OCI-M1 (cell line): ENCODE results near the gene ITGB5.

Experiments used
- DNase-seq: peaks from one replicate; lab custom pipeline; 2025; lab: John Stamatoyannopoulos, UW

The ITGB5 gene

DNA sequence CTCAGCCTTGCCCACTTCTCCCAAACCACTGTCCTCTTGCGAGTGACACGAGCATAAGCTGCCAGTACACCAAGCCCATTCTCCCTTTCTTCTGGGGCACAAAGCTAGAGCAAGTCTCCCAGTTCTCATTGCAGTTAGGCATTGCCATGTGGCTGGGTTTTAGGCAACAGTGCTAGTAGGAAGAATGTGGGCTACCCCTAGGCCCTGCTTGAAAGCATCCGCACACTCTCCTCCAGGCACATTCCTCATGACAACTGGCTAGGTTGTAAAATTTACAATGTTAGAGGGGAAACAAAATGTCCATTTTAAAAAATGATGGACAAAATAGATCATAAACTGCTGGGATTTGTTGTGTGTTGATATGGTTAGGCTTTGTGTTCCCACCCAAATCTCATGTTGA is 19.7 kb downstream of the ITGB5 start:
- no peak for DNase-seq

DNA sequence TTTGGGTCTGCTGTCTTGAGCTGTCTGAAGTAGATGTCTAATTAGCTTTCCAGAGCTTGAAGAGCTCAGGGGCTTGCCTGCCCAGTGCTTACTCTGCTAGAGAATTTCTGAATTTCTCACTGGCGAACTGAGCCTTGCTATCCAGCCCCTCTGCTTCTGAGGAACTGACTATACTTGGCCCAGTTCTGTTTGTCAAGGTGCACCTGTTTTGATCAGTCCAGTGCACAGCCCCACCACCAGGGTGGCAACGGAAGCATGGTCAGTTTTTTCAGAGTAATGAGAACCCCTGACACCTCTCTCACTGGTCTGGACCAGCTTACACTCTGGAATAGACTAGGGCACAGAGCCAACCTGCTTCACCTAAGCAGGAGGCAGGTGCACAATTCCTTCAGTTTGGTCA is 25.2 kb downstream of the ITGB5 start:
- DNase-seq, result no peak

DNA sequence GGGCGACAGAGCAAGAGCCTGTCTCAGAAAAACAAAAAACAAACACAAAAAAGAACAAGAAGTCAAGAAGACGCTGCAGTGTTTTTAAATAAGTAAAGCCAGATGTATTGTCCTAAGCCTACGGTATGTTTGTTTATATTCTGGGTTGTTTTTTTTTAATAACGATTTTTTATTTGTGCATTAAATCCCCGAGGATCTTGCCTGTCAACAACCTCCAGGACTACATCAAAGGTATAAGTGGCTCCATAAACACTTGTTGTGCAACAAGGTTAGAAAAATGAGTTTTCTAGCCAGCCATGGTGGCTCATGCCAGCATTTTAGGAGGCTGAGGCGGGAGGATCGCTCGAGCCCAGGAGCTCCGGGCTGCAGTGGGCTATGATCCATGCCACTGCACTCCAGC is 26.1 kb downstream of the ITGB5 start:
- no peak for DNase-seq

DNA sequence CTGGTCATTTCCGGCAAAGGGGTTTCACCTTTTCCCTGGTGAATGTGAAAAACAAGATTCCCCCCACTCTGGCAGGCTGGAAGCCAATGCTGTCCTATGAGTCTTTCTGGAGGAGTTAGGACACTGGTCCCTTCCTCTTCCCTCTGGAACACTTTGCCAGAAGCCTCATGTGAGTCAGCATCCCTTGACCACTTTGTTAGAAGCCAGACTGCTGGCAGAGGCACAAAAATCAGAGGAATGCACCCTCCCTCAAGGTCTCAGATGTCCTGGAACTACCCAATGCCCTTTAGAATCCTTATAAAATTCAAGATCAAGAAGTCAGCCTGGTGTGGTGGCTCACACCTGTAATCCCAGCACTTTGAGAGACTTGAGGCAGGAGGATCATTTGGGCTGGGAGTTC is 26.6 kb downstream of the ITGB5 start:
- DNase-seq, result no peak

DNA sequence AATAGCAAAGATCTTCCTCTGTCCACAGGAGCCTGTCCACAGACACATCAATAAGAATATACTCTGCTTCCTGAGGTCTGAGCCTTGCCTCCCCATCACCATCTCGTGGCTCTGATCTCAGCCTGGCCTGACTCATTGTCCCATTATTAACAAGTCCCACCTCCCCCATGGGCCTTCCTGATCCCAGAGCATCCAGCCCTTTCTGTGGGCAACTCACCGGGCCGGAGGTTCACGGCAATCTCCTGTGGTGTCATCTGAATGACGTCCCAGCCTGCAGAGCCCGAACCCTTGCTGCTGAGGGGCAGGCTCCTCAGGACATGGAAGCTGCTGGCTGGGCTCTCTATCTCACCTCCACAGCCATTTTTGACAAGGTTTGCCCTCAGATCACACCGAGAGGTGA is 28.1 kb downstream of the ITGB5 start:
- DNase-seq, result no peak

DNA sequence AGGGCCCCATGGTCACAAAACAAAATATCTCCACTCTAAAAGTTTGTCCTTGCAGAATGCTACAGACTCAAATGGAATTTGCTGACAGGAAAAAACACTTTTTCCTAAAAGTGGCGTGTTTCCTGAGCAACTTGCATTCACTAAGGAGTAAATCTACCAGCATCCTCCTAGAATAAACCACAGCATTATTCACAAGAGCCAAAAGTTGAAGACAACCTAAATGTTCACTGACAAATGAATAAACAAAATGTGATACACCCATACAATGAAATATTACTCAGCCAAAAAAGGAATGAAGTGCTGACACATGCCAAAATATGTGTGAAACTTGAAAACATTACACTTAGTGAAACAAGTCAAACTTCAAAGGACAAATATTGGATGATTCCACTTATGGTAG is 28.9 kb downstream of the ITGB5 start:
- no peak for DNase-seq

DNA sequence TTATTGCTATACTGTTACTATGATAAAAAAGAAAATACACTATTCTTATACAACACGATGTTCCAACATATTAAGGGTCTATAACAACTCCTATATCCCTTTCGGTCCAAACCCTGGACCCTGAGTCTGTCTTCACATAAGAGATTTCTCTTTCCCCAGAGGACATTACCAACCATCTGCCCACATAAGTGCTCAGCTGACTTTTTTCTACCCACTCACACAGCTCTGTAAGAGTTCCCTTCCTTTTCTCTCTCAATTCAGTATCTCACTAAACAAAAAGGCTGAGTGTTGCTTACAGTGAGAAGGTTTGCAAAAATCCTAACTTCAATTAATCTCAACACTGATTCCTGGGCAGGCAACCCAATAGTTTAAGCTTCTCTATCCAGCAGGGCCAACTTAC is 30.5 kb downstream of the ITGB5 start:
- DNase-seq, result no peak

DNA sequence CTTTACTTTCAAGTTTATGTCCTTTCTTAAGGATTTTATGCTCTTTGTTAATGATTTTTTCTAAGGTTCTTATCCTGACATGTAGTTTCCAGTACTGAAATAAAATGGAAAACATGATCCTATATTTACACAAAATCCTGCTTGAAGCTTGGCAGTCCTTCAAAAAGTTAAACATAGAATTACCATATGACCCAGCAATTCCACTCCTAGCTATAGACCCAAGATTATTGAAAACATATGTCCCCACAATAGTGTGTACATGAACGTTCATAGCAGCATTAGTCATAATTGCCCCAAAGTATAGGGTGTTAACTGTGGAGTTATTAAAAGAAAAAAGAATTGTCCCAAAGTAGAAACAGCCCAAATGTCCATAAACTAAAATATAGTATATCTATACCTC is 33.2 kb downstream of the ITGB5 start:
- DNase-seq, result no peak

DNA sequence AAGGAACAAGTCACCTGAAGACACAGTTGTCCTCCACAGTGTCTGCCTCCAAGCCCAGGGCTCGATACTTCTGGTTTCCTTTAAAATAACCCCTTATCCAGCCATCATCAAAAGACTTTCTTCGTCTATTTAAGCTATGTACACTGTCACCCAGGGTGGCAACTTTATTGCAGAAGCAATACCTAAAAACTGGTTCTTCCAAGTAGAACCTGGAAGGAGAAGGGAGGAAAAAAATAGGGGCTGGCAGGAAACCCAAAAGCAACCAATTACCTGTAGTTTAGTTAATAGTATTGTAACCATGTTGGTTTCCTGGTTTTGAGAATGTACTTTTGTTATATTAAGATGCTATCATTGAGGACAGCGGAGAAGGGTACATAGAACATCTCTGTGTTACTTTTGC is 33.7 kb downstream of the ITGB5 start:
- DNase-seq, result no peak

DNA sequence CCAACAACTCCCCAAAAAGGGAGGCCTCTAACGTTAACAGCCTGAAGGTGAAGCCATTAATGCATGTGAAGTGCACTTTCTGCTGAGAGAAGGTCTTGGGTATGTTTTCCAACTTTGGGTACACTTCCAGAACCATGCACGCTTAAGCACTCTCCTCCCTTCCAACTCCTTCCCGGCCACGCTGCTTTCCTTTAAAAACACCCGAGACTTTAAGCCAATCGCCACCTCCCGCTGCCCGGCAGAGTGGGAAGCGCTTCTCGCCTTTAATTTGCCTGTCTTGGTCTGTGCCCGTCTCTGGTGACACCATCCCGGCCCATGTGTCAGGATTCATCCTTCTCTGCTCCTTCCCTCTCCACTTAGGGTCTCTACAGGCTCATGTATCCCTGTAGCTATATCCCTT is 35.3 kb downstream of the ITGB5 start:
- no peak for DNase-seq

DNA sequence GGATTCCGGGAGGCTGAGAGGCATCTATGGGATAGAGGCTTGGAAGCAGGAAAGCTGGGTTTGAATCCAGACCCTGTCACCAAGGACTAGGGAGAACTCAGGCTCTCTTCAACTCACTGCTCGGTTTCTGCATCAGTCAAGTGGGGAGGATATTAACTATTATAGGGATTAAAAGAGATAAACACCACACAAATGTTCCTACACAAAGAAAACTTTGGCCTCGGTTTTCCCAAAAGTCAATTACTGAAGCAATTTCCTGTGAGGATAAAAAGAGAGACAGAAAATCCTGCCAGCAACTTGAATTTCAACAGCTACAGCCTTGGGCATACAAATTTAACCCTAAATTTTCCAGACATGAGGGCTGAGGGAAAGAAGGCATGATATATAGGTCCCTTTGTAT is 36.0 kb downstream of the ITGB5 start:
- no peak for DNase-seq

DNA sequence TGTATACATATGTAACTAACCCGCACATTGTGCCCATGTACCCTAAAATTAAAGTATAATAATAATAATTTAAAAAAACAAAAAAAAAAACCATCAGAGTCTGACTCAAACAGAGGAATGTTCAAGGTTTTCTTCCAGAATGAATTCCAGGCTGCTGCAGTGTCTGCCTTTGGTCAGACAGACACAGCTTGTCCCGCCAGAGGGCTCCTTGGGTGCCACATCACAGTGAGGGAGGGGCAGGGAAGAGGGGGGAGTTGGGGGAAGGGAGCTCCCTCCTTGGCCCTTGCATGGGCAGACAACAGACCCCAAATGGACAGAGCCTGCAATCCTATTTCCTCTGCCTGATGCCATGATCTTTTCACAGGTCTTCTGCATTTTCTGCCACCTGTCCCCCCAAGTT is 36.5 kb downstream of the ITGB5 start:
- no peak for DNase-seq

DNA sequence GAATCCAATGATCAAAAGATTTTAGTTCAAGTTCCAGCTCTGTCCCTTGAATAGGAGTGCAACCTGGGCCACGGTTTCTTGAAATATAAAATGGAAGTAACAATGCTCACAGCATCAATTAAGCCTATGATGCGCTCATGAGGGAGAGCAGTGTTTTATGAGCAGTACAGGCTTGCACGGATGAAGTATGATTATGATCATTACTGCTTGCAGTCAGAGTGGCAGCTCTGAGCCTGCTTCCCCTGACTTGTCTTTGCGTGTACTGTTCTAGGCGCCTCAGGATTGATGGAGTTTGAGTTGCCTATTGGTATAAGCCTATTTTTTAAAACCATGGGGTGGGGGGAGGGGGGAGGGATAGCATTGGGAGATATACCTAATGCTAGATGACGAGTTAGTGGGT is 37.0 kb downstream of the ITGB5 start:
- DNase-seq, result no peak

DNA sequence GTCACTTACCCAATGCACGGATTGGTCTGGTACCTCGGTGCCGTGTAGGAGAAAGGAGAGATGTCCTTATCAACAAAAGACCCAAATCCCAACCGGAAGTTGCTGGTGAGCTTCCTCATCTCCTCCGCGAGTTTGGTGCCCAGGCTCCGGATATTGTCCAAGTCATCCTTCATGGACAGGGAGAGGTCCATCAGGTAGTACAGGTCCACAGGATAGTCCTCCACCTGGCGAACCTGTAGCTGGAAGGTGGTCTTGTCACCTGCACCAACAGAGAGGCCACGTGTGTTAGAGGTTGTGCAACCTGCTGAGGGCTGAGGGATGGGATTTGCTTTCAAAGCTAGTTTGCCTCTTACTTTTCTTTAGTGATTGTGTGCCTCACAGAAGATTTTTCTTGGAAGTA is 38.9 kb downstream of the ITGB5 start:
- DNase-seq, result no peak

DNA sequence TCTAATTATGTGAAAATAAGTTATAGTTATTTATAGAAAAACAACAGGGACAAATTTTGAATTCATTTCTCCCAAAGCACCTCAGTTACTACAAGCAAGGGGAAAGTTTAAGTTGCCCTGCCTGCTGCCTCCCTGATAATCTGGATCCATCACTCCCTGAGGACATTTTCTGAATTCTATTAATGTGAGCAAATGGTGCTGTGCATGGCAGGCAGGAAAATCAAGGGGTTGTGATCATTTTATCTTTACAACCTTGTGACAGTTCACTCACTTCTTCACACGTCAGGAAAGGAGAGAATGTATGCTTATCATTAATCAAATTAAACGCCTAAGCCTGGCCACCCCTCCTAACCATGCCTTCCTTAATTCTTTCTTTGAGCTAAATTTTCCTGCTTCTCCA is 39.3 kb downstream of the ITGB5 start:
- DNase-seq, result no peak

DNA sequence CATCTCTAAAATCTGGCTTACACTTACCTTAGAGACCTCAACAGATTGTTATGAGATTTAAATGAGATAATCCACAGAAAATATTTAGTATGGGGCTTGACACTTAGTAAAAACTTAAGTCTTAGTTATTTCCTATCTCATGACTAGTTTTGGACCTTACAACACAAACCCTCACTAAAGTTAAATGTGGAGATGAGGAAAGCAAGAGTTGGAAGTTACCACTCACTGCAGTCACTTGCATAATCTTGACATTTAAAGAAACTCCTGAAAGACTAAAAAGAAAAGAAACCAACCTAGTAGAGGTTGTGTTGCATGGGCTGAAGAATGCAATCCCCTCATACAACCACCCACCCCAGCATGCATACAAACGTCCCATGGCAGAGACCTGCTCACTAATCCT is 40.1 kb downstream of the ITGB5 start:
- DNase-seq, result no peak

DNA sequence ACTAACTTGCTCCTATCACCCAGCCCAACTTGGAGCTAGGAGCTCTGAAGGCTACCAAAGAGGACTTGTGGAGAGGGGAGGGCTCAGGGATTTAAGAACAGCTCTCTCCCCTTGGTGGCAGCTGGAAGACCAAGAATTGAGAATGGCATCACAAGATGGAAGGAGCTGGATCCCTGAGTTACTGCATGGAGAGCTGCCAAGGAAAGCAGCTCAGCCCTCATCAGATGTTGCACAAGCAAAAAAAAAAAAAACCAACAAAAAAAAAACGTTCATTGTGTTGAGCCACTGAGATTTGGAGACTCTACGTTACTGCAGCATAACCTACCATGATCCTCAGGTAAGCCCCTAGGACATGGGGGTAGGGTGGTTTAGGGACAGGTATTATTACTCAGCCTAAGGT is 41.0 kb downstream of the ITGB5 start:
- DNase-seq, result no peak

DNA sequence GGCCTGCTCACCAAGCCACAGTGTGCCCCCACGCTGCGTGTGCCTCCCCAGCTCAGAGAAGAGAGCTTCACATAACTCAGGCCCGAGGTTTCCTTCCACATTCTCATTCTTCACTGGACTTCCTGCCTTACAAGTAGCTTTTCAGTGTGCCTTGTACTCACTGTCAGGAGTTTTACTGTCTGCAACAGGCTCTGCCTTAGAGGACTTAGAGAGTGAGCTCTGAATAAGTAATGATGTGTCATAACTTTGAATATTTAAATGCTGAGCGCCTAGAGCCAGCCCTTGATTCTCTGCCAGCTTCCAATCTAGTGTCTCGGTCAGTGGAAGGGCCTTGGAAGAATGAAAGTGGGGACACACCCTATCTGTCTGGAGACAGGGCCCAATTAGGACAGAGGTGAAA is 41.8 kb downstream of the ITGB5 start:
- no peak for DNase-seq

DNA sequence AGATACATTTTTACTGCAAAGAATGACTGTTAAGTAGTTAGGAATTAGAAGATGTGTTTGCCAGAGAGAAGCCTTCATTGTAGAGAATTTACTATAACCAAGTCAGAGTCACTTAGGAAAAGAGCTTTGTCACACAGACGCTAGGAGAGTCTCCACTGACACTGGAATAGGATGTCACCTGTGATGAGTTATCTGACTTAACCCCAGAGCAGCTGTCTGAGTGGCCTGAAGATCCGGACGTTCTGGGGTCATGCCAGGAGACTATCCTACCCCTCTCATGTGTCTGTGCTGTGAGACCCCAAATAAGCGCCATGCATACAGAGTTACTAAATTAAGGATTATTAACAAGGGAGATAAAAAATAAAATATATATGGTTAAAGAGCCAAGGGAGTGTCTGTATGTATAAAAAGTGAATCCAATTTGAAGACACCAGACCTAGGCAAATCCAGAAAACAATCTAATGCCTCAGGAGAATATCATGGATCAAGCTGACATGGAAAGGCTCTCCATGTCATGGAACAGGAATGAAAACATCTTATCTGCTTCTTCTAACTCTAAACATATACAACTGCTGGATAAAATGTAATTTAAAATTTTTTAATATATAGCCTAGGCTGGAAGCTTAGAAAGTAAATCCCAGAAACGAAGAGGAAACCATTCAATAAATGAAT is 43.5 kb downstream of the ITGB5 start:
- no peak for DNase-seq

DNA sequence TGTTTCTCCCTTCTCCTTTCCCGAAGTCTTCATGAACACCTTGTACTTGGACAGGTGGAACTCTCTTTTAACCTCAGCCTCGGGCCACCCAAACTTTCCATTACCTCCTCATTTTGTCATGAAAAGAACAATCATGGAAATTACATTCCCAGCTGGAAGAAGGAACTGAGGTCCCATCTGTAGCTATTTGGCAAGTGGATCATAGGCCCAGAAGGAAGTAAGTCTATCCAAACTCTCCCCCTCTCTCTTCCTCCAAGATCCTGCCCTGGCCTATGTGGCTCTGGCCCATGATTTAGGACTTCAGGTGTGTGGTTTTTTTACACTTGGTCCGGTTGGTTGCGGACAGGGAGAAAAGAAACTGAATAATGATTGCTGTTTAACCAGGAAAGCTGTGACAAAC is 44.1 kb downstream of the ITGB5 start:
- no peak for DNase-seq

DNA sequence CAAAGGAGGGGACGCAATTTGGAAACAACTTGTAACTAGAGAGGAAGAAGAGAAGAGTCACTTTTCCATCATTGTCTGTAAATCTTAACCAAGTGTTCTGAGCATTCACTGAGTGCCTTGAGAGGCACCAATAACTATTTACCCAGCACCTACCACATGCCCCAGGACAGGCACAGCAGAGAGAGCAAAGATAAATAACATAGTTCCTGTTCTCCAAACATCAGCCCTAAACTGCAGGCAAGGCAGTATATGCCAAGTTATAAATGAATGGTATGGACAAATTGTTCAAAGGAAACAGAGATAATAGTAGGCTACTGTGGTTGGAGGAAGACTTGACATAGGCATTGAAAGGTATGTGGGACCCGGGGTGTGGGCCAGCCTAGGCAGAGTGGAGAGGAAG is 45.6 kb downstream of the ITGB5 start:
- no peak for DNase-seq

DNA sequence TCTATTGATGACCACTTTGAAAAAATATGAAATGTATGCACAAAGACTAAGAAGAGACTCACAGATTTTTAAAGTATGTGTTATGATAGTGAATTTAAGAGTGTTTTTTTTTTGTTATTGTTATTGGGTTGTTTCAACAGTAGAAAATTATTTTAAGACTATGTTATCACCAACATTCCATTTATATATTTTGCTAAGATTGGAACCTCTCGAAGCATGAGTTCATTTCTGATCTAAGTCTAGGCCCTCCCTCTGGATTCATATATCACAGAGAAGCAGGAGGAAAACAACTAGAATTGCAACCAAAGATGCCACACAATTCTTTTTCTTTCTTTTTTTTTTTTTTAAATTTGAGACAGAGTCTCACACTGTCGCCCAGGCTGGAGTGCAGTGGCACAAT is 46.8 kb downstream of the ITGB5 start:
- no peak for DNase-seq

DNA sequence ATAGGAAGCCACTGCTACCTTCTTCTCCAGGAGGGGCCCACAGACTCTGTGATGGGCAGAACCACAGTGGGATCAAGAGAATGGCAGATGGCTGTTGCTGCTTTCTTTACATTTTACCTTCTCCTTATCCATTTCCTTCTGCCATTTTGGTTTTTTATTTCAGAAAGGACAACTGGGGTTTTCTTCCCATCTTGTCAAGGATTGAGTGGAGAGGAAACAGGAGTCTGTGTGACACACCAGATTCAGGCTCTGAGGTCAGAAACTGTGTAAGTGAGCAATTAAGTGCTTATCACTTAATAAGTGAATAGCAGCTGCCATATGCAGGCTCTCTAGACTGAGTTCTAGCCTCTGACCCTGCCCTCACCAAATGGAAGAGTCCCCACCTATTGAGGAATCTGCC is 47.3 kb downstream of the ITGB5 start:
- no peak for DNase-seq

DNA sequence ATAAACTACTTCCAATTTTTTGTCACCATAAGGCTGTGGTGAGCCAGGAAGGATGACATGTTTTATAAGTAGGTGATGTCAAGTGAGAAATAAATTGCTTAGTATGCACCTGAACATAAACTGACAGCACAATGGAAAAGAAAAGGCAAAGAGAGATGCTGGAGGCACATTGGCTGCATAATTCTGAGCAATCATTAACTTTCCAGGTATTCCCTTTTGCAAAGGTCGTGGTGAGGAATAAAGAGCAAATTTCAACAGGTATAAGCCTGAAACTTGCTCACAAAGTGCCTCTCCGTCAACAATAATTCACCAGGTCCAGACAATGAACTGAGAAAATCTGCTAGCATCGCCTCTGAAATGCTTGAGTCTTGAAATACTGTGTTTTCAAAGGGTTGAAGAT is 48.2 kb downstream of the ITGB5 start:
- no peak for DNase-seq

DNA sequence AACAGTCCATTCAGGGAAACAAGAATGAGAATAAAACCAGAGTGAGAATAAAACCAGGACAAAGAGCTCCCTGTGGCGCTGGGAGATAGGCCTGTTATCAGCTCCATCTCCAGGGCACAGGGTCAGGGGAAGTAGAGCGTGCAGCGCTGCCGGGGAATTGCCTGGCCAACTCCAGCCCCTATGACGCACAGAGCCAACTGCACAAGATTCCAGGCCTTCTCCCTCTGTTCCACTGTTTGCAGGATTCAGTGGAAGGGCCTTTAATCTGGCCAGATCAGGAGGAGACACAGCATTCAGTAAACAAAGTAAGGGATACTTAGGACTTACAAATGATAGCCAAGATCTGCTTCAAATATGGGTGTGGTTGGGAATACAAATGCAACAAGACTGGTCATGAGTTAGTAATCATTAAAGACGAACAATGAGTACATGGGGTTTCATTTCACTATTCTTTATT is 49.4 kb downstream of the ITGB5 start:
- peak; percentile 14 for DNase-seq
